ENCODE data around the gene ANKS1B.

Gene ANKS1B

DNA sequence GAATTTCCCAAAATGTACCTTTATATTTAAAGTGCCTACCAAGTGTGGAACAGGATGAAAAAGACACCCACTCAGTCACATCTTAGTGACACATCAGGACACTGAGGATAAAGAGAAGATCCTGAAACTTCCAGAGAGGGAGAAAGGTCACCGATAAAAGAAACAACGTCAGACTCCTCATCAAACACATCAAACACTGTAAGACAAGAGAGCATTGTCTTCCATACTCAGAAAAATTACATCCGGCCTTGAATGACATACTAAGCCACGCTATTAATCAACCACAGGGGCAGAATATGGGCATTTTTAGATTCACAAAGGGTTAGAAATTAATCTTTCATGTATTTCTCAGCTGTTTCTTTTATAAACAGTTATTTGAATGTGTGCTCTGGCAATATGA, 849.4 kb downstream of the ANKS1B start:
- TF ChIP-seq, protein P1, sequence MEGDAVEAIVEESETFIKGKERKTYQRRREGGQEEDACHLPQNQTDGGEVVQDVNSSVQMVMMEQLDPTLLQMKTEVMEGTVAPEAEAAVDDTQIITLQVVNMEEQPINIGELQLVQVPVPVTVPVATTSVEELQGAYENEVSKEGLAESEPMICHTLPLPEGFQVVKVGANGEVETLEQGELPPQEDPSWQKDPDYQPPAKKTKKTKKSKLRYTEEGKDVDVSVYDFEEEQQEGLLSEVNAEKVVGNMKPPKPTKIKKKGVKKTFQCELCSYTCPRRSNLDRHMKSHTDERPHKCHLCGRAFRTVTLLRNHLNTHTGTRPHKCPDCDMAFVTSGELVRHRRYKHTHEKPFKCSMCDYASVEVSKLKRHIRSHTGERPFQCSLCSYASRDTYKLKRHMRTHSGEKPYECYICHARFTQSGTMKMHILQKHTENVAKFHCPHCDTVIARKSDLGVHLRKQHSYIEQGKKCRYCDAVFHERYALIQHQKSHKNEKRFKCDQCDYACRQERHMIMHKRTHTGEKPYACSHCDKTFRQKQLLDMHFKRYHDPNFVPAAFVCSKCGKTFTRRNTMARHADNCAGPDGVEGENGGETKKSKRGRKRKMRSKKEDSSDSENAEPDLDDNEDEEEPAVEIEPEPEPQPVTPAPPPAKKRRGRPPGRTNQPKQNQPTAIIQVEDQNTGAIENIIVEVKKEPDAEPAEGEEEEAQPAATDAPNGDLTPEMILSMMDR (IDR thresholded peaks at IDR 0.05; ENCODE audit: insufficient read depth, low read depth, low read length, missing control alignments), result no peak
- no peak overlapping the region for H3K4me3 ChIP-seq (ENCODE audit: low read depth, low read length)
- no peak for DNase-seq (ENCODE audit: low read depth)

DNA sequence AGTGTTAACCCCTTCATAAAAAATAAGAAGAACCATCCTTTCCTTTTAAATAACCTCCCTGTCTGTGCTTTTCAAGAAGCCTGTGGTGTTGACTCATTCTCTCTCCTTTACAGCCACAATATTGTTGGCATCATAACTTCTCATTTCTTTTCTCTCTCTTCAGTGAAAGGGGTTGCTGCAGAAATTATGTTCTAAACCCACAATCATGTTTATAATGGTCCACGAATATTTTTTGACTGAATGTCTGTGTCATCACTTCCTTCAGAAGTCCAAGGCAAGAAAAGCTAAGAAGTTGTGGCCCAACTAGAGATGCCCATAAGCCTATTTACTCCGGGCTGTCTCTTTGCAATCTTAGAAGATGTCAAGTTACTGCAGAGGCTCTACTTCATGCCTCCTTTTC, 851.3 kb downstream of the ANKS1B start:
- TF ChIP-seq, protein P1 (IDR thresholded peaks at IDR 0.05; ENCODE audit: insufficient read depth, low read depth, low read length, missing control alignments), result no peak

GRCh38 chr12:99131751-99132199, 853.0 kb downstream of the ANKS1B start:
- DNase-seq (ENCODE audit: low read depth), result peak; percentile 54
- TF ChIP-seq, protein P1 (IDR thresholded peaks at IDR 0.05; ENCODE audit: insufficient read depth, low read depth, low read length, missing control alignments), result no peak
- 0 out of 2 replicates have a peak overlapping the region, but pooled peaks have one; percentile 27 for H3K4me3 ChIP-seq (ENCODE audit: low read depth, low read length)

More for the DNA sequence above, 851.3 kb downstream of the ANKS1B start:
- DNase-seq (ENCODE audit: low read depth), result no peak
- no peak overlapping the region for H3K4me3 ChIP-seq (ENCODE audit: low read depth, low read length)

DNA sequence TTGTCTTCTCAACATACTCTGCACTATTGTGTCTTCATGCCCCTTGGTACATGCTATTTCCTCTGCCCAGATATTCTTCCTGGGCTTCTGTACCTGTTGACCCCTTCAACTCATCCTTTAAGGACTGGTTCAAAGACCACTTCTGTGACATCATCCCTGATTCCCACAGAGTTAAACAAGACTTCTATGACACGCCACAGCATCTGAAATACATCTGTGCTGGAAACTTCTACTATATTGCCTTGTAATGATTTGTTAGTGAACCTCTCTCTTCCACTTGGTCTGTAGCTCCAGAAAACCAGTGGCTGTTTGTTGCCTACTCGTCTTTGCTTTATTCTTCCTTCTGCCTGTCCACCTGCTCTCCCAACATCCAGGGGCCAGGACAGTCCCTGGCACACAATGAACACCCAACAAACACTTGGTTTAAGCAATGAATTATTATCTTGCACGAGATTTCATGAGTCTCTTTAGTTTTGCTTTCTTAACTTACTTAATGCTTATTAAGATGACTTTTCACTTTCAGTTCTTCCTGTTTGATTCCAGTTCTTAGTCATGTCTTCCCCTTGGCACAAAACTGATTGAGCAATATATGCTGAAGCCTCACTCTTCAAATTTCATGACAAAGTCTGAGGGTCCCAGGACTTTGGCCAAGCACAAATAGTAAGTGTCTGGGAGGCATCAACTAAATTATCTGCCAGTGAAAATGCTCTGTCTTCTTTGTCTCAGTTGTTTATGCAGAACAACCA, 853.8 kb downstream of the ANKS1B start:
- TF ChIP-seq, protein P1 (IDR thresholded peaks at IDR 0.05; ENCODE audit: insufficient read depth, low read depth, low read length, missing control alignments), result no peak
- peak; percentile 69 for DNase-seq (ENCODE audit: low read depth)
- H3K4me3 ChIP-seq (ENCODE audit: low read depth, low read length), result peak overlapping the region; percentile 27

- no peak for DNase-seq (ENCODE audit: low read depth)
- H3K4me3 ChIP-seq (ENCODE audit: low read depth, low read length), result no peak overlapping the region
- TF ChIP-seq, protein P1 (IDR thresholded peaks at IDR 0.05; ENCODE audit: insufficient read depth, low read depth, low read length, missing control alignments), result no peak
These were observed 856.4 kb downstream of the ANKS1B start for GRCh38 chr12:99128246-99128802.

DNA sequence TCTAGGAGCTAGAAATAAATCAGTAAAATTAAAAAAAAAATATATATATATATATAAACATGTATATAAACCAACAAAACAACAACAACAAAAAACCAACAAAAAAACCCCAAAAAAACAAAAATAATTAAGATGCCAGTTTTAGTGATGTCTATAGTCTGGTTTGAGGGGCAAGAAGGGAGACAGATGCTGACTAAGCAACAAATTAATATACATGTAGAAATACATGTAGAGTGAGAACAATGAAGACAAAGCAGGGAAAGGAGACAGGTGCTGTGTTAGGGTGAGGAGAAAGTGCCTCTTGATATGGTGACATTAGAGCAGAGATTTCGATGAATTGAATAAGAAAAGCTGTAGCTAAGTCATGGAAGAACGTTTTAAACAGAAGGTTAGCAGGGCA, 861.8 kb downstream of the ANKS1B start:
- TF ChIP-seq, protein P1 (IDR thresholded peaks at IDR 0.05; ENCODE audit: insufficient read depth, low read depth, low read length, missing control alignments), result no peak
- no peak for DNase-seq (ENCODE audit: low read depth)
- H3K4me3 ChIP-seq (ENCODE audit: low read depth, low read length), result no peak overlapping the region

All from GM12865 (cell line).